GM21447 (cell line): ENCODE measurements around the gene SEC24B.
"Not testable (repeated sequence)": the region's sequence is repeated elsewhere in the genome, so short reads cannot be mapped to it uniquely, and the experiment has no call there.

Experiments
- ATAC-seq: cut with Tn5 transposase; IDR thresholded peaks from one replicate; pipeline ENCODE4 v1.9.1; 2021; ENCODE audit not compliant: unreplicated experiment

Gene SEC24B

GRCh38 chr4:109497511-109497910 lies 63.9 kb downstream of the SEC24B start:
- ATAC-seq: no peak

GRCh38 chr4:109499513-109499912 lies 65.9 kb downstream of the SEC24B start:
- no peak for ATAC-seq

- no peak for ATAC-seq
These were observed 73.3 kb downstream of the SEC24B start for GRCh38 chr4:109506890-109507289.

- no peak for ATAC-seq
These were observed 77.1 kb downstream of the SEC24B start for GRCh38 chr4:109510687-109511086.

- ATAC-seq: no peak
These were observed 77.8 kb downstream of the SEC24B start for GRCh38 chr4:109511414-109511813.

- not testable (repeated sequence) for ATAC-seq
These were observed 79.8 kb downstream of the SEC24B start for GRCh38 chr4:109513368-109513767.

GRCh38 chr4:109532182-109532581 lies 98.6 kb downstream of the SEC24B start:
- no peak for ATAC-seq

- ATAC-seq: no peak
These were observed 111.8 kb downstream of the SEC24B start for GRCh38 chr4:109545401-109545800.

- no peak for ATAC-seq
These were observed 113.8 kb downstream of the SEC24B start for GRCh38 chr4:109547394-109547793.

- no peak for ATAC-seq
These were observed 115.0 kb downstream of the SEC24B start for GRCh38 chr4:109548655-109549054.

- ATAC-seq: no peak
These were observed 118.6 kb downstream of the SEC24B start for GRCh38 chr4:109552237-109552636.

GRCh38 chr4:109553130-109553529 lies 119.5 kb downstream of the SEC24B start:
- no peak for ATAC-seq

GRCh38 chr4:109554971-109555370 lies 121.4 kb downstream of the SEC24B start:
- ATAC-seq: no peak

- ATAC-seq: no peak
These were observed 123.8 kb downstream of the SEC24B start for GRCh38 chr4:109557433-109557832.

- ATAC-seq: not testable (repeated sequence)
These were observed 124.5 kb downstream of the SEC24B start for GRCh38 chr4:109558095-109558494.

- peak; percentile 27 for ATAC-seq
These were observed 126.0 kb downstream of the SEC24B start for GRCh38 chr4:109559625-109559982.

GRCh38 chr4:109559983-109560686 lies 126.5 kb downstream of the SEC24B start, which contains the start of gene MCUB:
MCUB (plus strand) TSS chr4:109560246; CDS start chr4:109560338, 92 bp downstream.
- peak; percentile 84 for ATAC-seq

- peak; percentile 70 for ATAC-seq
These were observed 127.3 kb downstream of the SEC24B start for GRCh38 chr4:109560687-109561461.

GRCh38 chr4:109562457-109563239 lies 129.0 kb downstream of the SEC24B start:
- ATAC-seq: no peak

- ATAC-seq: no peak
These were observed 137.9 kb downstream of the SEC24B start for GRCh38 chr4:109571494-109571893.

- ATAC-seq: no peak
These were observed 138.5 kb downstream of the SEC24B start for GRCh38 chr4:109572154-109572553.
